Activated T-cell treated with anti-CD3 and anti-CD28 coated beads, Interleukin-2, amount 50 U/mL, for 24 hours (primary cell): ENCODE results near the gene CASTOR1.

ENCODE experiments used
- DNase-seq: peaks from one replicate; pipeline ENCODE4 v3.0.0-alpha.2; 2020
- H3K27ac Mint-ChIP-seq: 2 replicates; pipeline ENCODE4 v1.8.0; 2020; ENCODE audit warnings: mild to moderate bottlenecking, mixed read lengths
- H3K27me3 Mint-ChIP-seq: 2 replicates; pipeline ENCODE4 v1.8.0; 2020; ENCODE audit warnings: mixed read lengths
- H3K36me3 Mint-ChIP-seq: 2 replicates; pipeline ENCODE4 v1.8.0; 2020; ENCODE audit warnings: low read depth, mixed read lengths
- H3K4me1 Mint-ChIP-seq: 2 replicates; pipeline ENCODE4 v1.8.0; 2020; ENCODE audit warnings: low read depth, mixed read lengths
- H3K4me3 Mint-ChIP-seq: 2 replicates; pipeline ENCODE4 v1.8.0; 2020; ENCODE audit warnings: mild to moderate bottlenecking, moderate library complexity, mixed read lengths
- H3K9me3 Mint-ChIP-seq: 2 replicates; pipeline ENCODE4 v1.8.0; 2020; ENCODE audit warnings: mixed read lengths

The CASTOR1 gene

GRCh38 chr22:30235687-30236170 is 53.6 kb downstream of the CASTOR1 start:
- no peak for DNase-seq
- Mint-ChIP-seq H3K27me3 (no peaks in the 10 kb centered on the region), H3K9me3 (no peaks in the 10 kb centered on the region), H3K27ac (peak overlapping the region; percentile 35), H3K4me1 (peaks cover 7% of the 10 kb centered on the region), H3K4me3 (no peak overlapping the region), H3K36me3 (peaks cover 11% of the 10 kb centered on the region)
